ENCODE measurements around the gene NME8. TPM values are rescaled to one million over a fixed set of nuclear protein-coding genes. Genes with fewer than 3 reads are reported as not detected.

The NME8 gene
- total and polyA plus RNA-seq, 2 experiments from 2014 or later, result 0.14 to 1.3 TPM

DNA sequence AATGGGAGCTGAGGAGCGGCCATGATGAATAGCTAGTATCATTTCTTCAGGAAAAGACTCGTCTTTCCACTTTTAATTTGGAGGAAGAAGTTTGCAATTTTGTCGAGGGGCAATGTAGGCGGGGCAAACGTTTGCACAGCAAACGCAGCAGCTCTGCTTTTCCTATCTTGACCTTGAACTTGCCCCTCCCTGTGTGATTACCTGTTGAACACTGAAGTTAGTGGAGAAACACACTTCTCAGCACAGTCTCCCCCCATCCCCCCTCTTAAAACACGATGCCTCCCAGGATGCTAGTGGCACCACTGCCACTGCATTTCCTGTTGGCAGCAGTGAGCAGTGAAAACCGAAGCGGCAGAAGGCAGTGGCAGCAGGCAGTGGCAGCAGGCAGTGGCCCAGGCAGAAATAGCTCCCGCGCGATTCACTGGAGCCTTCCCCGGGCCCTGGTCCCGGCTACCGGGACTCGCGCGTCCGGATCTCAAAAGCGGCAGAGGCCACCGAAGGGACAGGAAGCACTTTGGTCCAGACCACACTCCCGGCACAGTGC lies 72.0 kb downstream of the NME8 start, which contains the start of gene EPDR1:
TSS of gene EPDR1 (plus strand) at position 336 of the 544 bp plus-strand sequence. CDS start 300 bp downstream, outside the sequence.
- 0 out of 2 replicates have a peak, but pooled peaks cover 1% of the 10 kb centered on the region for H4K20me1 ChIP-seq (replicated peaks; ENCODE audit: insufficient read depth)
- no peaks in the 10 kb centered on the region for H3K36me3 ChIP-seq (ENCODE audit: insufficient read depth)
- H3K27ac Mint-ChIP-seq, result peak within 1 kb of the TSS; percentile 56; the same call in 1 of the 2 replicates
- ATAC-seq, result peak; percentile 17
- no peak for TF ChIP-seq ZNF331 (CRISPR knock-in tag; IDR thresholded peaks at IDR 0.05; ENCODE audit: low read depth)
- no peak for TF ChIP-seq CREB1 (CRISPR knock-in tag; IDR thresholded peaks at IDR 0.05; ENCODE audit: low read depth)
- no peak for TF ChIP-seq EZH2phosphoT487 (IDR thresholded peaks at IDR 0.05; ENCODE audit: unreplicated experiment)
- peaks cover 16% of the 10 kb centered on the region for H3K4me1 Mint-ChIP-seq
- H3K36me3 Mint-ChIP-seq (ENCODE audit: low read depth), result no peaks in the 10 kb centered on the region; the same call in 2 of the 3 replicates
- peak; percentile 66 for DNase-seq (ENCODE audit: low spot score)
- peak within 1 kb of the TSS; percentile 85 for H3K4me3 Mint-ChIP-seq
- H3K27me3 Mint-ChIP-seq (ENCODE audit: insufficient read depth, low read depth, poor library complexity), result peaks cover 37% of the 10 kb centered on the region
- 0 out of 2 replicates have a peak, but pooled peaks cover 3% of the 10 kb centered on the region for H3K79me2 ChIP-seq (replicated peaks; ENCODE audit: insufficient read depth)
- H3K27ac ChIP-seq (ENCODE audit: low read depth), result no peak within 1 kb of the TSS
- peaks cover 57% of the 10 kb centered on the region for H3K27me3 ChIP-seq (ENCODE audit: insufficient read depth)
- 0 out of 2 replicates have a peak, but pooled peaks cover 5% of the 10 kb centered on the region for H3K9me2 ChIP-seq (ENCODE audit: insufficient read depth)
- no peaks in the 10 kb centered on the region for H3F3A ChIP-seq (replicated peaks; ENCODE audit: low read depth)
- peak within 1 kb of the TSS; percentile 93 for H3K4me2 ChIP-seq
- H3K4me3 ChIP-seq, result peak within 1 kb of the TSS; percentile 85
- no peaks in the 10 kb centered on the region for H3K9me3 Mint-ChIP-seq
- peak within 1 kb of the TSS; percentile 97 for H2AFZ ChIP-seq
- H3K4me1 ChIP-seq (ENCODE audit: insufficient read depth), result peaks cover 6% of the 10 kb centered on the region; the same call in 1 of the 2 replicates

GRCh38 chr7:37920849-37921805 lies 72.7 kb downstream of the NME8 start:
- Histone ChIP-seq H3K79me2 (replicated peaks; ENCODE audit: insufficient read depth) (0 out of 2 replicates have a peak, but pooled peaks cover 3% of the 10 kb centered on the region), H3K4me2 (peak overlapping the region; percentile 93), H3K4me3 (peak overlapping the region; percentile 85), H3K4me1 (ENCODE audit: insufficient read depth) (peaks cover 6% of the 10 kb centered on the region; the same call in 1 of the 2 replicates), H3F3A (replicated peaks; ENCODE audit: low read depth) (no peaks in the 10 kb centered on the region), H3K36me3 (ENCODE audit: insufficient read depth) (no peaks in the 10 kb centered on the region), H3K27ac (ENCODE audit: low read depth) (no peak overlapping the region), H3K9me2 (ENCODE audit: insufficient read depth) (0 out of 2 replicates have a peak, but pooled peaks cover 5% of the 10 kb centered on the region), H4K20me1 (replicated peaks; ENCODE audit: insufficient read depth) (no peaks in the 10 kb centered on the region), H3K27me3 (ENCODE audit: insufficient read depth) (peaks cover 50% of the 10 kb centered on the region), H2AFZ (peak overlapping the region; percentile 97)
- ATAC-seq (peak; percentile 68), DNase-seq (ENCODE audit: low spot score) (peak; percentile 71)
- Mint-ChIP-seq H3K27ac (peak overlapping the region; percentile 56; the same call in 1 of the 2 replicates), H3K36me3 (ENCODE audit: low read depth) (no peaks in the 10 kb centered on the region; the same call in 2 of the 3 replicates), H3K27me3 (ENCODE audit: insufficient read depth, low read depth, poor library complexity) (peaks cover 30% of the 10 kb centered on the region), H3K9me3 (no peaks in the 10 kb centered on the region), H3K4me3 (peak overlapping the region; percentile 85), H3K4me1 (peaks cover 15% of the 10 kb centered on the region)
- no peak for TF ChIP-seq NANOG (IDR thresholded peaks at IDR 0.05; ENCODE audit: borderline replicate concordance)
- no peak for TF ChIP-seq EZH2 (IDR thresholded peaks at IDR 0.05; ENCODE audit: low read depth, unreplicated experiment)
- TF ChIP-seq, protein P1, sequence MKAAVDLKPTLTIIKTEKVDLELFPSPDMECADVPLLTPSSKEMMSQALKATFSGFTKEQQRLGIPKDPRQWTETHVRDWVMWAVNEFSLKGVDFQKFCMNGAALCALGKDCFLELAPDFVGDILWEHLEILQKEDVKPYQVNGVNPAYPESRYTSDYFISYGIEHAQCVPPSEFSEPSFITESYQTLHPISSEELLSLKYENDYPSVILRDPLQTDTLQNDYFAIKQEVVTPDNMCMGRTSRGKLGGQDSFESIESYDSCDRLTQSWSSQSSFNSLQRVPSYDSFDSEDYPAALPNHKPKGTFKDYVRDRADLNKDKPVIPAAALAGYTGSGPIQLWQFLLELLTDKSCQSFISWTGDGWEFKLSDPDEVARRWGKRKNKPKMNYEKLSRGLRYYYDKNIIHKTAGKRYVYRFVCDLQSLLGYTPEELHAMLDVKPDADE (IDR thresholded peaks at IDR 0.05), result no peak
- TF ChIP-seq CTCF (conservative IDR thresholded peaks at IDR 0.05; ENCODE audit: low read depth in 2 of 2), result peak; percentile 20 to 47; a peak in 3 of 4 replicates

Measured in GM23338 (cell line).